Posterior vena cava (tissue), 2 donors: Measurements from ENCODE around the gene RNF217. TPM values are rescaled to one million over a fixed set of nuclear protein-coding genes. Genes with fewer than 3 reads are reported as not detected.
A peak's percentile ranks its signal among the peaks of the same experiment; 100 is the strongest.
"Not testable (repeated sequence)": the region's sequence is repeated elsewhere in the genome, so short reads cannot be mapped to it uniquely, and the experiment has no call there.

ENCODE experiments used
- DNase-seq: peaks from one replicate; pipeline ENCODE4 v3.0.0-alpha.2; 2020; ENCODE audit warnings: low spot score
- intact Hi-C, 2 donors: fragments of 100-400 bp; cut with DNase I; formaldehyde crosslinking; loops; one replicate each; pipeline versions ENCODE4 v1.14.1 to v1.14.2; 2022 to 2023
- total RNA-seq, 2 donors: library from RNA; stranded (reverse); fragmentation: NEBNext Ultra II Directional; extraction: Animal tissue kit (Norgen Biotek cat#: 25700); gene quantifications; one replicate each; pipeline ENCODE4 v1.2.1, GENCODE V29; 2021
- donor health status: DM: yes; HTN: yes; CAD: no.
- donor health status: DM: yes; HTN: yes; CAD: no.

The RNF217 gene
- total RNA-seq, 2 donors from 2014 or later = 23.7 to 29.2 TPM

DNA sequence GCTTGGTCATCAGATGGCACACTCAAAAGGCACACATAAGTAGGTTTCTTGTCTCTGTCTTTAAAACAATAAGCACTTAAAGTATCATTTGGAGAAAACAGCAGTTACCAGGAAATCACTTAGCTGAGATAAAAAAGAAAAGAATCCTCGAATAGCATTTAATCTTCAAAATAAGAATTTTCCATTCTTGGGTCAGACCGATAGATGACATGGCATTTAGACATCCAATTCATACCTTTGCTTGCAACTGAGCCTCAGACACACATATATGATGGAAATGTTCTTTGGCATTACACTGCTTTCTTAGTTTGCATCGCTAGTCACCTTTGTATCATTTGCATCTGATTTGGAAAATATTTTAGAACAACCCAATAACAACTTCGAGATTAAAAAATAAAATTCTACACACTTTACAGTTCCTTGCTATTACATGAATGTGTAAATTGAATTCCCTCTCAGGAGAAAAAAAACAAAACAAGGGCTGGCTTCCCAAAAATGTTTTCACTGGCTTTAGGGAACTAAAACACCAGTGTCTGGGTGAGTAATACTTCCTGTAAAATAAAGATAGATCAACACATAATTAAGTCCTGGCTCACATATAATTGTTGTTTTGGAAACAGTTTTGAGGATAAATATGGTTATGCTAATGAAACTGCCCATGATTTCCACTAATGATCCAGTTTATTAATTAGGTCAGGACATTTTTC, 1.3 kb upstream of the RNF217 start:
- no peak for DNase-seq
- intact Hi-C loops = no loop called here

DNA sequence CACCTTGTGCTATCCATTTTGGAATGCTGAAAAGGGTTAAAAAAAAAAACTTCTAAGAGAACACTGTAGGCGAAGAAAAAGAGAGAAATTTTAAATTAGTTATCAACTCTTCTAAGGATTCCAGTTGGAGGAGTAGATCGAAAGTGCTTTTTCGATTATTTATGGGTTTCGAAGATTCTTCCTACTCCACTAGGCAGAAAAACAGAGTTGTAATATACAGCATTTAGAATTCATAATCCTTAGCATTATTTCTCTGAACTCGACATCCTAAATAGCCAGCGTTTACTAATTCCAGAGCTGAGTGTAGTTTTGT, 817 bp upstream of the RNF217 start:
- intact Hi-C loops = no loop called here
- DNase-seq = no peak

DNA sequence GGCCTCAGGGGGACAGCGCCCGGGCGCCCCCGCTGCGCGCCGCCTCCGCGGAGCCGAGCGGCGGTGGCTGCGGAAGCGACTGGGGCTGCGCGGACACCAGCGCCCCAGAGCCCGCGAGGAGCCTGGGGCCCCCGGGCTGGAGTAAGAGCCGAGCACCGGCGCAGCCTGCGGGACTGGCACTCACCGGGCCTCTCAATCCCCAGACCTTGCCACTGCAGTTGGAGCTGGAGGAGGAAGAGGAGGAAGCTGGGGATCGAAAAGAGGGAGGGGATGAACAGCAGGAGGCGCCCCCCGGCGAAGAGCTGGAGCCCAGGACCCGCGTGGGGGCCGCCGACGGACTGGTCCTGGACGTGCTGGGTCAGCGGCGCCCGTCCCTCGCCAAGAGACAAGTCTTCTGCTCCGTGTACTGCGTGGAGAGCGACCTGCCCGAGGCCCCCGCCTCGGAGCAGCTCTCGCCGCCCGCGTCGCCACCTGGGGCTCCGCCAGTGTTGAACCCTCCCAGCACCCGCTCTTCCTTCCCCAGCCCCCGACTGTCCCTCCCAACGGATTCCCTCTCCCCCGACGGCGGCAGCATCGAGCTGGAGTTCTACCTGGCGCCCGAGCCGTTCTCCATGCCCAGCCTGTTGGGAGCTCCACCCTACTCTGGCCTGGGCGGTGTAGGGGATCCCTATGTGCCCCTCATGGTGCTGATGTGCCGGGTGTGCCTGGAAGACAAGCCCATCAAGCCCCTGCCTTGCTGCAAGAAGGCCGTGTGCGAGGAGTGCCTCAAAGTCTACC, 590 bp downstream of the RNF217 start:
- DNase-seq = peak; percentile 85
- intact Hi-C loops = no loop called here

DNA sequence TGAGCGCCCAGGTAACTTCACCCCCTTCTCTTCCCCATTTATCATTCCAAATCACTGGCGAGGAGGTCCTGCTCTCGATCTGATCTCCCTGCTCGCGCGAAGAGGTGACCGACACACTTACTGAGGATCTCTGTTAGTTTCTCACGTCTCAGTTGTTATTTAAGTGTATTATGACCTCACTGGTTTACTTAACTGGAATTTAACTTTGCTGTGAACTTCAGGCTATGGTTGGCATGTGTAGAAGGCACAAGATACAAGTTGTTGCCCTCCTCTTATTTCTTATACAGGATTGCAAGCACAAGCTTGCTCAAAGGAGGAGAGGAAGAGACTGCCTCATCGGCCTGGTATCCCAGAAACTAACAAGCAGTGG, 1.2 kb downstream of the RNF217 start:
- intact Hi-C loops = no loop called here
- DNase-seq = no peak

DNA sequence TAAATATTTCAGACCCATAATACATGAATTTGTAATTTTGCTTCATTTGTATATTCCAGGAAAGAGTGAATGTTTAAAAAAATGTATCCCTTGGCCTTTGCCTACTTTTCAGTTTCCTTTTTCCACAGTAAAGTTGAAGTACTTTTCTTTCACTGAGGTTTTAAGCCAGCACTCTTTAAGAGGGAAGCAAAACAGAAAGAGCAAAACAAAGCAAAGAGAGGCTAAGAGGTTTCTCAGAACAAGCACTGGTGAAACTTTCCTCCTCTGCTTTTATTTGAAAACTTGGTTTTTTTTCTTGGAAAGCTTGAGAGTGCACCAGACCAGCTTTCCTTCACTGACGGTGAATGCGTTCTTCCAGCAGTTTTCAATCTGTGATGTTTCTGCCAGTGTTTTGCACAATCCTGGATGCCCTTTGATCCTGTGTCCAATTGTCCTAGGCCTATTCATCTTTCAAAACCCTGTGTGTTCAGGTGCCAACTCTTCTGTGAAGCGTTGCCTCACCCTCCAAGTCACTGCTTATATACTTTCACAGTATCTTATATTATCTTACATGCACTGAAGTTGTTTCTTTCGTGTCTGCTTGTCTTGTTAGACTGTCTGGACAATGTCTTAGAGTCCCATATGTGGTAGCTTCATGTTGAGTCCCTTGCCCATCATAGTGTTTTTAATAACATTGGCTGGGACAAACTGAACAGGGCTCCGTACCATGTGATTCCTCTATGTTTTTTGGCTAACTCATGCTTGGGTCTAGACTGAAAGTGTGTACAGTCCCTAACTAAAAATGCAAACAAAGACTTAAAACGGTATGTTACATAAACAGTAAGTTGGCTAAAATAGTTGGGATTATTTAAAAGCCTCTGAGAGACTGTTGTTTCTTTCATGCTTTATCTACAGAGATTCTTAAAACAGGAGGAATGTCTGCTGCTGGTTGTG, 1.9 kb downstream of the RNF217 start:
- intact Hi-C loops = no loop called here
- no peak for DNase-seq

DNA sequence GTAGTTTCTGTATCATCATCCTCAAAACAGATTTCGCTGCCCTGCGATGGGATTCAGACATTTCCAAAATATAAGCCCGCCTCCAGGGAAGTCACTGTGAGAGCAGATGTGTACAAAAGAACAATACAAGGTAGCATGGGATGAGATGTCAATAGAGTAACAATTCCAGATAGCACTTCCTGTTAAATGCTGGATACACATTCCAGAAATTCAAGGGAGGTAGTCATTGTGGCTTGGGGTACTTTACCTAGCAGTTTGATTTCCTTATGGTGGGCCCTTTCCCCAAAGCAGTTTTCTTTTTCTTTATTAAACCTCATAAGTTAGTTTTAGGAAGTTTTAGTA, 2.5 kb downstream of the RNF217 start:
- intact Hi-C loops = no loop called here
- no peak for DNase-seq

DNA sequence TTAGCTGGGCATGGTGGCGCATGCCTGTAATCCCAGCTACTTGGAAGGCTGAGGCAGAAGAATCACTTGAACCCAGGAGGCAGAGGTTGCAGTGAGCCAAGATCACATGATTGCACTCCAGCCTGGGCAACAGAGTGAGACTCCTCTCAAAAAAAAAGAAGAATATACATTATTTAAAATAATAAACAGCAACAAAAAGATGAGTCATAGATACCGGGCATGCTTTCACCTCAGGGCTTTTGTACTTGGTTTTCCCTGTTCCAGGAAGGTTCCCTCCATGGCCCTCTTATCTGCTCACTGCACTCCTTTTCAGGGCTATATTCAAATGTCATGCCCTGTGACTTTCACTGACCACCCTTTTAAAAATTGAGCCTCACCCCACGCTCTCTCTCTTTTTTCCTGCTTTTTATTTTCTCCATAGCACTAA, 3.2 kb downstream of the RNF217 start:
- DNase-seq, intact Hi-C loops: not testable (repeated sequence)

DNA sequence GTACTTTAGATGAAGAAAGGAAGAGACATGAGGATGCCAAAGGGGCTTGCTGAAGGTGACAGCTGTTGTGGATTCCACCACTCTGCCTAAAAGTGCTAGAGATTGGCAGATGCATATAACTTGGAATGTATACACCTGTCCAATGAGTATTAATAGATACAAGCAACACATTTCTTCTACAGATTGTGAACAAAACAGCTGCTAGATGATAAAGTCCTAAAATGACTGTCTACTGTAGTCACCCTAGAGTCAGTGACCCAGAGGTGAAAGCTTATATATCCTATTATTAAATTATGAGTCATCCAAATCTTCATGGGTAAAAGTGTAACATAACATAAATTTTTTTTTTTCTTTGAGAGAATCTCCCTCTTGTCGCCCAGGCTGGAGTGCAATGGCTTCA, 5.2 kb downstream of the RNF217 start:
- DNase-seq = no peak
- intact Hi-C loops = no loop called here

DNA sequence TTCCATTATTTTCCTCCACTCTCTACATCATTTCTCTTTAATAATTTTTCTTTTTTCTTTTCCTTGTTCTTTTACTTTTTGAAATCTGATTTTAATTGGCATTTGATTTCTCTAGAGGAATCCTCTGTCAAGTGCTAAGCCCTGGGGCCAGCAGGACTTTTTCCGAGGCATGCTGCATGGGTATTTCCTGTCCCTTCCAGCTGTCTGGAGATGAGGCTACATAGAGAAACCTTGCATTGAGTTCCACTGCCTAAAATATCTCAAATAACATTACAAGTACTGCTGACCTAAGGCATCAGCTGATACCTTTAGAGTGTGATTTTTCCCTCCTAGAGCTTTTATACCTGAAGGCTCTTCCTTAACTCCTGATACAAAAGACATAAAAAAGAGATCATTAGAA, 6.2 kb downstream of the RNF217 start:
- DNase-seq = no peak
- intact Hi-C loops = no loop called here

DNA sequence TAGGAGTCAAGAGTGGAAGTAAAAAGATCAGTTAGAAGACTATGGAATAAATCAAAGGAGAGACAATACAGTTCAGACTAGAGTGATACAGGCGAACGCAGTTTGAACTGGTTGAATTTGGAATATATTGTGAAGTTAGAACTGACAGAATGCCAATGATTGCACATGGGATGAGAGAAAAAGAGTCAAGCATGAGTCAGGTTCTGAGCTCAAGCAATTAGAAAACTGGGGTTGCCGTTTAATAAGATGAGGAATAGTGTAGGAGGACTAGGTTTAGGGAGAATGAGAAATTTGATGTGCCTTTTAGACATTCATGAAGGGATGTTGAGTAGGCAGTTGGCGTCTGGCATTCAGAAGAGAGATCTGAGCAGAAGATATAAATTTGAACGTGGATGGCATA, 8.0 kb downstream of the RNF217 start:
- no peak for DNase-seq
- intact Hi-C loops = no loop called here

DNA sequence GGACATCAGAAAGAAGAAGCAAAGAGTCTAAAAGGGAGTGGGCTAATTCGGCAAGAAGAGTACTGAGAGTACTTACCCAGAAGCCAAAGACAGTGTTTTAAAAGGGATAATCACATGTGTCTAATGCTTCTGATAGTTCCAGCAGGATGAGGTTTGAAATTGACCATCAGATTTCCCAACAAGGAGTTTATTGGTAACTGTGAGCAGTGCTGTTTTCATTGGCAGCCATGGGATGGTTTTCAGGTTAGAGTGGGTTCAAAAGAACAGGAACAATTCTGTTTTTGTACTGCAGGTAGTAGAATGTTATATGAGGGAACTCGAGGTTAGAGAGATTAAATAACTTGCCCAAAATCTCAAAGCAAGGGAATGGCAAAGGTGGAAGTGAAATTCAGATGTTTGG, 8.5 kb downstream of the RNF217 start:
- intact Hi-C loops = no loop called here

DNA sequence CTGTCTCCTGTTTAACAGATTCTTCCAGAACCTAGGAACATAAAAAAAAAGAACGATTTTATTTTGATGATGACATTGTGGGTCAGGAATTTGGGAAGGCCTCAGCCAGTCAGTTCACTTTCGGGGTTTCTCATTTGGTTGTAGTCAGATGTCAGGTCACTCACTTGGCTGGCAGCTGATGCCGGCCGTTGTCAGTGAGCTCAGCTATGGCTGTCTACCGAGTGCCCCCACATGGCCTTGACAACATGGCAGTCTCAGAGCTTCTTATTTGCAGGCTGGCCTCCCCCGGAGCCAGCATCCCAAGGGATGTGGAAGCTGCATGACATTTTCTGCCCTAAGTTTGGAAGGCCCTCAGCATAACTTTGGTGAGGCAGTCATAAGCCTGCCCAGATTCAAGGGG, 11.5 kb downstream of the RNF217 start:
- no peak for DNase-seq

More for the DNA sequence above, 8.5 kb downstream of the RNF217 start:
- DNase-seq = no peak

DNA sequence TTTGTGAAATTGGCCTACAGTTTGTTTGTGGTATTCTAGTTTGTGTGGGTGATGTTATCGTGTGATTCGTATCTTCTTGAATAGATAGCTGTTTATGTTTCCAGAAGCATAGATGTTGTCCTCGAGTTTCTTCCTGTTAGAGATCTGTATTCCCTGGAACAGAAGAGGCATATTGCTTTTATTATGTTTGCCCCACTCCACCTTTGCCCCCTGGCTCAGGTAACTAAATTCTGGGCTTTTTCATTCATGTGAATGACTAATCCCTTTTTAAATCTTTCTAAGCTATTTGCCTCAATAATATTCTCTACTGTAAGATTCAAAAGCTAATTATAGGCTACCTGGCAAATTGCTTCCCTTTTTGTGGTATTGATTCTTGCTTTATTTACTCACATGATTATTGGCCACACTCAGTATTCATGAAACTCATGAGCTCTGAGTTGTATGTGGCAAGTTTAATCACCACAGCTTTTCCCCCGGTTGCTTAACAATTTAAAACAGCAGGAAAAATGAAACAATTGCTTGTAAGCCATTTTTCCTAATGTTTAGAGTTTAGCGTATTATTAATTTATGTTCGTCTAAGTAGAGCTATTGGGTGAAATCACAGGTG, 12.6 kb downstream of the RNF217 start:
- intact Hi-C loops = no loop called here
- no peak for DNase-seq

More for the DNA sequence above, 11.5 kb downstream of the RNF217 start:
- intact Hi-C loops = no loop called here

DNA sequence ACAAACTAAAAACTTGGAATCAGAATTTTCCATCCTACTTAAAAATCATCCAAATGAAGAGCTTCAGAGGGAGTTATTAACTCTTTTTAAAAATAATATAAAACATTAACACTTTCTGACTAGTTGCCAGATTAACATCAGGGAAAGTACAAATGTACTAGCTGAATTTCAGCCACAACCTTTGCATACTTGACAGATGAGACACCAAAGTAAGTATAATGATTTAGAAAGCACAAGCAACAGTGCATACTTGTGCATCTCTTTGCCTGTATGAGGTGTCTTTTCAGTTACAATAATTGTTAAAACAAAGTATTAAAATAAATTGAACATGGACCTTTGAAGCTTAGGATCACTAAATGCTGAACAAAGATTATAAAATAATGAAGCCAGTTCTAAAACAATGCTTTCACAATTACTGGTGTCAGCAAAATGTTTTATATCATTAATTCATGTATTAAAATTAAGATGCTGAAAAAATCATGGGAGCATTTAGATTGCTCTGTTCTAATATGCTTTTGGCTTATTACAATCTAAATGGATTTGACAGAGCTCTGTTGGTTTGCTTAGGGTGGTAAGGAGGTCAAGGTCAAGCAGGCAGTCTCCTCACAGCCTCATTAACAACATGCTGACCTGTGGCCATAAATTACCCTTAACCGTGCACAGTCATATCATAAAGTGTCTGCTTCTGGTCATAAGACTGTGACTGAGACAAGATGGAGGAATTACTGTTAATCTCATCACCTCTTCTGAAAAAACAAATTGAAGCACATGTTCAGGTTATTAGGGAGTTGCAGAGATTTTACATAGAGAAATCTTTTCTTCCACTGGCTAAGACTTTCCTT, 15.1 kb downstream of the RNF217 start:
- intact Hi-C loops = no loop called here
- DNase-seq = no peak

DNA sequence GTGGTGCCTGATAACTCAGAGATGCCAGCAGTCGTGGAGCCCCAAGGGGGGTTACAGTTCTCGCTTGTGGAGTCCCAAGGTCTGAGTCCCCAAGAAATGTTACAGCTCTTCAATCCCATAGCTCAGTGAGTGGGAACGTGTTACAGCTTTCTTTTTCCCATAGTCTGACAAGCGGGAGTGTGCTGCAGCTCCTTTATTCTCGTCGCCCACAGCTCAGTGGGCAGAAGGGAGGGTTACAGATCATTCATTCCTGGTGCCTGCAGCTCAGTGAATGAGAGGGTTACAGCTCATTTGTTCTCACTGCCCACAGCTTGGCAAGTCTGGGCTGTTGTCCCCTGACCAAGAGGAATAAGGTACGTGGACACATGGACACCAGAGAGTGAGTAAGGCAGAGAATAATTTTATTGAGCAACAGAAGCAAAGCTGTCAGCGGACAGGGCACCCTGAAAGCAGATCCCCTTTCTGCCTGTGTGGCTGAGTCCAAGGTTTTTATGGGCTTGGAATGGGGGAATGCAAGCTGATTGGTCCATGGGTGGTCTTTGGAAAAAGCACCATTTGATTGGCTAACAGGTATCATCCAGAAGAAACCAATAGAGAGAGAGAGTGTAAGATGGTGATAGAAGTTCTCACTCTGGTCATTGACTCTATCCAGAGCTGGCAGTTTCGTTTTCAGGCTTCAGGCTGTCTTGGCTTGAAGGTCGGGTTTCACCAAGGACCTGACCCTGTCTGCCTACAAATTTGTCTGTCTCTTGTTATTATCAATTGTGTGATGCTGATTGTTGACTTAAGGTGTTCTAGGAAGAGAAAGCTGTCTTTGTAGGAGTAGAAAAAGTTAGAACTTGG, 16.4 kb downstream of the RNF217 start:
- DNase-seq = no peak
- intact Hi-C loops = no loop called here

DNA sequence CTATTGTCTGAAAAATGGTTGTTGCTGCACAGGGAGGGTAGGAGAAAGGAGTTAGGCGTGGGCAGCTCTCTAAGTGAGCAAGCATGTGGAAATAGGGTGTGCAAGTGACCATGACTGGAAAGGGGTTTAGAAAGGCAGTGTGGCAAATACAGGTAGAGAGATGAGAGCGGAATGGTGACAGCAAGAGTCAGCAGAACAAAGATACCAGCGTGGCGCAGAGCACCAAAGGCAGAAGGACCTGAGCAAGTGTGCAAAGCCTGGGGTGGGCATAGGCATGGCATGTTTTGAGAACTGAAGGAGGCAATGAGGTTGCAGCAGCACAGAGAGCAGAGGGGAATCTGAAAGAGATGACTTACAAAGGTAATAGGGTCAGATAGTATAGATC, 17.0 kb downstream of the RNF217 start:
- intact Hi-C loops = no loop called here
- no peak for DNase-seq

DNA sequence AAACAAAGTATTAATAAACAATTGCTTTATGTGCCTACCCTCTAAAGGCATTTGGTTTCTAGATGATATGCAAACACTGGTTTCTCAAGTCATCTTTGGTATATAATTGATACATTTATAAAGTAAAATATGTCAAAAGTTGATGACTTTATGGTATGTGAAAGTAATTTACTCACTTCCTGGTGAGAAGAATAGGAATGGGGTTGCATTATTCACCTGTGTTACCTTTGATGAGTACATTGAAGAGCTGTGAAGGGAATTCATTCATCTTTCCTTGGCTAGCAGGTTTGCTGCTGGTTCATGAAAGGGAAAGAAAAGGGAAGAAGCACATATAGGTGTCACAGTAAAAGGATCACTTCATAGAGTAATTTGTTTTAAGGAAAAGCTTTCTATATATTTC, 20.4 kb downstream of the RNF217 start:
- DNase-seq = no peak
- intact Hi-C loops = no loop called here

DNA sequence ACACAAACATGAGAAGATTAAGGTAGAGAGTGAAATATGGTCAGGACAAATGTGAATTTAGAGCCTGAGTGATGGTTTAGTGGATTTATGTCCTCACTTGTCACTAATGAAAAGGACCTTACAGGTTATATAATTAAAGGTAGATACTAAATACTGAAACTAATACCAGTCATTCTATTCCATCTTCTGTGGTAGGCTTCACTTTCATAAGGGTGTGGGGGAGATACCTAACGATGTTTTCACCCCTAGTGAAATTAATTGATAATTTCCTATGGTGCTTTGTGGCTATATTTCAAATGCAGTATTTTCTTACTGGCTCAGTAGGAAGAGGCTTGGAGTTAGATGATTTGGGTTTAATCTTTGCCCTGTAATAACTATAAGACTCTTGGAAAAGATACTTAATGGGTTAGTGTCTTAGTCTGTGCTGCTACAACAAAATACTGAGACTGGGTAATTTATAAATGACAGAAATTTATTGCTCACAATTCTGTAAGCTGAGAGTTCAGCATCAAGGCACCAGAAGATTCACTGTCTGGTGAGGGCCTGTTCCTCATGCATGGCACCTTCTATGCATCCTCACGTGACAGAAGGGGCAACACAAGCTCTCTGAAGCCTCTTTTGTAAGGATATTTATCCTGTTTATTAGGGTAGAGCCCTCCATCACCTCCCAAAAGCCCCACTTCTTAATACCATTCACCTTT, 21.3 kb downstream of the RNF217 start:
- intact Hi-C loops = no loop called here
- DNase-seq = no peak
